Common myeloid progenitor, CD34-positive (primary cell): ENCODE measurements around the gene CLEC16A.

ENCODE experiments used
- CTCF ChIA-PET: fragments of 350-600 bp; sonication (Branson Sonifier 250); formaldehyde crosslinking; loops from one replicate; lab custom pipeline; 2021; ENCODE audit warnings: antibody characterized with exemption; lab: Charles Lee
- POLR2A ChIA-PET: fragments of 350-600 bp; sonication (Branson Sonifier 250); formaldehyde crosslinking; loops from one replicate; lab custom pipeline; 2021; ENCODE audit warnings: antibody characterized with exemption; lab: Charles Lee
- DNase-seq, 3 donors: peaks; one replicate each; pipeline versions ENCODE4 v3.0.0 to v3.0.0-alpha.2; 2013
- H3K27ac ChIP-seq, 2 experiments: 1 replicate in 1 of 2; 2 replicates in 1 of 2; pipeline ENCODE4 v1.7.0; 2013; ENCODE audit warnings: inconsistent platforms in 2 of 2, low read length in 2 of 2, mild to moderate bottlenecking in 2 of 2, low read depth in 1 of 2, moderate library complexity in 1 of 2; ENCODE audit not compliant: severe bottlenecking in 2 of 2, insufficient read depth in 1 of 2, poor library complexity in 1 of 2
- H3K27me3 ChIP-seq, 5 experiments: replicated peaks in 2 of 5; 1 replicate in 3 of 5; 2 replicates in 2 of 5; pipeline versions ENCODE4 v1.6.1 to v1.7.0; 2013; ENCODE audit warnings: low read length in 4 of 5, mild to moderate bottlenecking in 2 of 5, moderate library complexity in 2 of 5, inconsistent platforms in 1 of 5; ENCODE audit not compliant: insufficient read depth in 5 of 5, control insufficient read depth in 4 of 5
- H3K36me3 ChIP-seq, 4 experiments: 1 replicate in 2 of 4; 2 replicates in 2 of 4; pipeline versions ENCODE4 v1.6.1 to v1.7.0; 2013; ENCODE audit warnings: low read length in 3 of 4, control low read depth in 1 of 4, mild to moderate bottlenecking in 1 of 4; ENCODE audit not compliant: control insufficient read depth in 4 of 4, insufficient read depth in 4 of 4
- H3K4me1 ChIP-seq, 4 experiments: 1 replicate in 3 of 4; 2 replicates in 1 of 4; pipeline versions ENCODE4 v1.6.1 to v1.7.1; 2013; ENCODE audit warnings: low read length in 3 of 4, mild to moderate bottlenecking in 3 of 4, control low read depth in 1 of 4, inconsistent platforms in 1 of 4, moderate library complexity in 1 of 4; ENCODE audit not compliant: control insufficient read depth in 4 of 4, insufficient read depth in 4 of 4; ENCODE audit errors: control extremely low read depth in 1 of 4
- H3K4me3 ChIP-seq, 7 experiments: 1 replicate in 4 of 7; 2 replicates in 3 of 7; pipeline versions ENCODE4 v1.5.1 to v1.7.0; 2013; ENCODE audit warnings: mild to moderate bottlenecking in 7 of 7, low read length in 6 of 7, moderate library complexity in 6 of 7, inconsistent platforms in 2 of 7, low read depth in 2 of 7, control low read depth in 1 of 7; ENCODE audit not compliant: insufficient read depth in 4 of 7, control insufficient read depth in 1 of 7; ENCODE audit errors: extremely low read depth in 1 of 7
- H3K9me3 ChIP-seq, 5 experiments: 1 replicate in 4 of 5; 2 replicates in 1 of 5; pipeline versions ENCODE4 v1.6.1 to v1.7.1; 2013; ENCODE audit warnings: low read length in 4 of 5, mild to moderate bottlenecking in 2 of 5, inconsistent platforms in 1 of 5, low read depth in 1 of 5, moderate library complexity in 1 of 5; ENCODE audit not compliant: control insufficient read depth in 4 of 5, insufficient read depth in 2 of 5; ENCODE audit errors: control extremely low read depth in 1 of 5
- WGBS: methylation state at CpG from one replicate; pipeline ENCODE4 v1.1.5; 2013; ENCODE audit not compliant: insufficient coverage; 5-methylcytosine and 5-hydroxymethylcytosine counted together

CLEC16A gene

DNA sequence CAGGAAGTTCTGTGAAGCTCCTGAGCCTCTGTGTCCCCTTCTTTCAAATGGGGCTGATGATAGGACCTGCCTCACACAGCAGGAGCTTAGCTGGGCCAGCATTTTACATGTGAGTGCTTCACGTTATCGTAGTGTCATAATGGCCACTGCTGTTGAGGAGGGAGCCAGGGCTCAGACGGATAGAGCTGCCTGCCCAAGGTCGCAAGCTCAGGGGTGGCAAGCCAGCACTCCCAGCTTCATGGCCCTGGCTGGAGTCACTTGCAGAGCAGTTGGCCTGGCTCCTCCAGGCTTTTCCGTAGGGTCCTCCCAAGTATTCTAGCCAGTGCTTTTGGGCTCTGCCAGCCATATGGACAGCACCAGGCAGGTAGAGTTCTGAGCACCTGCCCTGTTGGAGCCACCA lies 196.5 kb downstream of the CLEC16A start:
- ChIA-PET POLR2A (no interaction called here), CTCF (interaction anchor here (3.6 kb wide), 1 partner anchor 11 kb away, joined by 11 read pairs; no protein-coding TSS in a partner anchor)
- Histone ChIP-seq H3K27me3 (no peaks in the 10 kb centered on the region), H3K9me3 (no peaks in the 10 kb centered on the region), H3K27ac (no peak overlapping the region), H3K36me3 (peaks cover 2 to 7% (median 3%) of the 10 kb centered on the region in 4 experiments), H3K4me3 (no peak overlapping the region), H3K4me1 (peaks cover 0 to 23% (median 7%) of the 10 kb centered on the region in 4 experiments)
- WGBS, result 100% methylated on average over 5 of the region's 5 CpGs
- DNase-seq, result no peak

DNA sequence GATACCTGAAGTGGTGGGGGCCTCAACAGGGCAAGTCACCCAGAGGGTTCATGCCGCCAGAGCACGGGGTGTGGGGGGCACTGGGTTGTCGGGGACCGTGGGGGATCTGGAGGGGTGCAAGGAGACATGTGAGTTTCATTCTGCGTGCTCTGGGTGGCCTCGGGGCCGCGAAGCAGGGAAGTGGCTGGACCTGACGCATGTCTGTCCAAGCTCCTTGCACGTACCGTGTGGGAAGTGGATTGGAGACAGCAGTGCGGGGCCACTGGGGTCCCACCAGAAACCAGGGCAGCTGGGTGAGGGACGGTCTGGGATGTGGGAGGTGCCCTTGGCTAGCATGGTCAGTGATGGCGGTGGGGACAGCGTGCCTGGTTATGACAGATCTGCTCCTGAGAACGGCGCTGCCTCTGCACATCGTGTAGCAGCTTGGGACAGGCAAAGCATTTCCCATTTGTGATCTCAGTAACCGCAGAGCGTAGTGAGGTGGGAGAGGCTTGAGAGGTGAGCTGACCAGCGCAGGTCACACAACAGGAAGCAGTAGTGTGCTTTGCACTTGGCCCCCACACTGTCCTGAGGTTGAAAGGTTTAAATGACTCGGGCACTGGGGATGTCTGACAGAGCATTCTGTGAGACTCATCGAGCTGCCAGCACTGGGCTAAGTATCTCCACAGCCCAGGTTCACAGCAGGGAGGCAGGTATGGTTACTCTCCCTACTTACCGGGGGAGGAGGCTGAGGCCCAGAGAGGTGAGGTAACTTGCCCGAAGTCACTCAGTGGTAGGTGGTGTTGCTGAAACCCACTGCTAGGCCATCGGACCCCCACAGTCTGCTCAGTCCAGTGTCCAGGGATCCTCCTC lies 197.3 kb downstream of the CLEC16A start:
- ChIA-PET POLR2A (no interaction called here), CTCF (interaction anchor here (1.1 to 3.6 kb wide), 2 partner anchors 10 to 46 kb away, joined by 3 to 11 read pairs; no protein-coding TSS in a partner anchor)
- 96% methylated on average over 23 of the region's 26 CpGs for WGBS

DNA sequence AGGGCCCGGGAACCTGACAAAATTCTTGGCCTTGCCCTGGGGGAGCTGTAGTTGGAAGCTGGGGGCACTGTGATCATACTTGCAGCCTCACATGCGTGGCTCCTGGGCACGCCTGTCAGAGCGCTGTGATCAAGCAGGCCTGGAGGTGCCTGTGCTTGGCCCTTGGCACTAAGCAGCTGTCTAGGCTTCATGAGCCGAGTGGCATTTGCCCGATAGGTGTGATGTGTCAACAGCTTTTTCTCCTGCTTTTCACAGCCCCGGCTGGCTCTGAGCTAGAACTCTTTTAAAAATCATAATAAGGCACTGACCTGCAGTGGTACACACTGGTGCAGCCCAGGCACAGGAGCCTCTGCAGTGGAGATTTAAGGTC lies 197.9 kb downstream of the CLEC16A start:
- Histone ChIP-seq H3K4me3 (no peak overlapping the region), H3K27me3 (no peaks in the 10 kb centered on the region), H3K36me3 (peaks cover 2 to 4% (median 3%) of the 10 kb centered on the region in 4 experiments), H3K4me1 (peaks cover 0 to 14% (median 0%) of the 10 kb centered on the region in 4 experiments), H3K27ac (no peak overlapping the region), H3K9me3 (no peaks in the 10 kb centered on the region)
- CTCF ChIA-PET, result interaction anchor here (0.8 to 3.6 kb wide), 3 partner anchors 10 to 46 kb away, joined by 3 to 11 read pairs (median 3); no protein-coding TSS in a partner anchor
- 97% methylated on average over 7 of the region's 7 CpGs for WGBS
- POLR2A ChIA-PET, result no interaction called here
- DNase-seq, result no peak

More for the DNA sequence above, 197.3 kb downstream of the CLEC16A start:
- peaks cover 0 to 15% (median 1%) of the 10 kb centered on the region in 4 experiments for H3K4me1 ChIP-seq
- no peak for DNase-seq
- H3K4me3 ChIP-seq, result no peak overlapping the region
- no peaks in the 10 kb centered on the region for H3K27me3 ChIP-seq
- H3K27ac ChIP-seq, result no peak overlapping the region
- peaks cover 2 to 4% (median 3%) of the 10 kb centered on the region in 4 experiments for H3K36me3 ChIP-seq
- no peaks in the 10 kb centered on the region for H3K9me3 ChIP-seq

DNA sequence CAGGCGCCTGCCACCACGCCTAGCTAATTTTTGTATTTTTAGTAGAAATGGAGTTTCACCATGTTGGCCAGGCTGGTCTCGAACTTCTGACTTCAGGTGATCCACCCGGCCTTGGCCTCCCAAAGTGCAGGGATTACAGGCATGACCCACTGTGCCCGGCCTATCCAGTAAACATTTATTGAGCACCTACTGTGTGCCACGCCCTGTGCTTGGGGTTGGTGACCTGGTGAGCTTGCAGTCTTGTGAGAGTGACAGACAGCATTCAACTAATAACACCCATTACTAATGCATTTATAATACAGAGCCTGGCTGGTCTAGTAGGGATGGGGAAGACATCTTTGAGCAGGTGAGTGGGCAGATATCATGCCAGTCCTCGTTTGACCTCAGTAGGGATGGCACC lies 198.6 kb downstream of the CLEC16A start:
- no peak for DNase-seq
- WGBS, result 86% methylated on average over 1 of the region's 7 CpGs
- POLR2A ChIA-PET, result no interaction called here
- H3K27me3 ChIP-seq, result no peaks in the 10 kb centered on the region
- H3K9me3 ChIP-seq, result no peaks in the 10 kb centered on the region
- CTCF ChIA-PET, result interaction anchor here (0.8 to 3.6 kb wide), 3 partner anchors 9 to 45 kb away, joined by 3 to 11 read pairs (median 3); no protein-coding TSS in a partner anchor
- H3K27ac ChIP-seq, result no peak overlapping the region
- H3K4me1 ChIP-seq, result peaks cover 0 to 13% (median 0%) of the 10 kb centered on the region in 4 experiments
- peaks cover 2 to 4% (median 3%) of the 10 kb centered on the region in 4 experiments for H3K36me3 ChIP-seq
- no peak overlapping the region for H3K4me3 ChIP-seq

DNA sequence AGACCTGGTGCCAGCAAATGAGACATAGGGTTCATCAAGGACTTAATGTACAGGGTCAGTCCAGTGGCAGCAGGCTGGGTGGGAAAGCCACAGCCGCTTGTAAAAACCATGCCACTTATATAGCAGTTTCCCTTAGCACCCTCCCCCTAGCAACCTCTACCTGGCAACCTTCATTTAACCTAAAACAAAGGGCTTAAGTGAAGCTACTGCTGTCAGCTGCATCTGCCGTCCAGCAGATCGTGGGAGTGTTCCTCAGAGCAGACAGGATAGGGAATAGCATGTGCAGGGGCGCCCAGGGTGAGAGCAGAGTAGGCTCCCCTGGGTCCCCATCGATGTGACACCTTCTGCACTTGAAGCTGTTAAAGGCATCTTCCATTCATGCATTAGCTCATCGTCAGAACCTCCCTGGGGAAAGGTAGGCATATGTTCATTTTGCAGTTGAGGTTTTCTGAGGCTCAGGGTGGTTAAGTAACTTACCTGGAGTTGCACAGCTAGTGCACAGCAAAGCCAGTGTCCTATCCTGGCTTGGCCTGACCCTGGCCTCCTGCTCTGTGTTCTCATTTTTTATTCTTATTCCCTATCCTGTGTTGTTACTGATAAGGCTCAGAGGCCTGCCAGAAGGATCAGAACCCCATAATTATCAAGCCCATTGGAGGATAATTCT lies 199.1 kb downstream of the CLEC16A start:
- no peaks in the 10 kb centered on the region for H3K27me3 ChIP-seq
- no peak overlapping the region for H3K27ac ChIP-seq
- H3K4me3 ChIP-seq, result no peak overlapping the region
- peak in 1 of 3 donors; percentile 8 for DNase-seq
- peaks cover 0 to 8% (median 0%) of the 10 kb centered on the region in 4 experiments for H3K4me1 ChIP-seq
- WGBS, result 98% methylated on average over 5 of the region's 6 CpGs
- H3K9me3 ChIP-seq, result no peaks in the 10 kb centered on the region
- ChIA-PET POLR2A (no interaction called here), CTCF (interaction anchor here (0.9 to 3.6 kb wide), 3 partner anchors 8 to 10 kb away, joined by 3 to 11 read pairs (median 4); no protein-coding TSS in a partner anchor)
- peaks cover 0 to 4% (median 4%) of the 10 kb centered on the region in 4 experiments for H3K36me3 ChIP-seq

DNA sequence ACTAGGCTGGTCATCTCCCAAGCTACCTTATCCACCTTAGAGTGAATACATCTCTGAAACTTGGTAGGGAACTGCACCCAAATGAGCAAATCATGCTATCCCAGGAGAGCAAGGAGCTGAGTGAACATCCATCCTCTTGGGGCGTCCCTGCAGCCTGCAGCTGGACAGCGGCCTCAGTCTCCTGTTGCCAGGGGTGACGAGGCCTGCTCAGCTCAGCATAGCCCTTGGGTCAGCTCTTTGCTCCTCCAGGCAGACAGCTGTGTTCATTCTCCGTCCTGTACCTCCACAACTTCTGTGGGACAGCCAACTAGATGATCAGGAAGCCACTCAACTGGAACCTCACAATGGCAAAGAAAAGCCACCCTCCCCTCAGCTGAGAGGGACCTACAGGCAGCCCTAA lies 199.8 kb downstream of the CLEC16A start:
- H3K27ac ChIP-seq, result no peak overlapping the region
- ChIA-PET CTCF (interaction anchor here (0.8 to 1.2 kb wide), 4 partner anchors 10 to 41 kb away, joined by 3 to 4 read pairs (median 3); no protein-coding TSS in a partner anchor), POLR2A (no interaction called here)
- H3K4me3 ChIP-seq, result no peak overlapping the region
- DNase-seq, result no peak
- H3K36me3 ChIP-seq, result peaks cover 0 to 5% (median 2%) of the 10 kb centered on the region in 4 experiments
- no peaks in the 10 kb centered on the region for H3K9me3 ChIP-seq
- H3K27me3 ChIP-seq, result no peaks in the 10 kb centered on the region
- WGBS, result 100% methylated on average over 4 of the region's 4 CpGs
- H3K4me1 ChIP-seq, result peaks cover 0 to 1% (median 0%) of the 10 kb centered on the region in 4 experiments
